WERI-Rb-1 (cell line): ENCODE measurements around the gene PLA2G4F.

Experiments
- DNase-seq: peaks from one replicate; pipeline ENCODE4 v3.0.0-alpha.2; 2020
- H3K27ac ChIP-seq: fragments of 250-450 bp; sonication (Bioruptor Pico); 2 replicates; pipeline ENCODE4 v1.5.1; 2020; ENCODE audit warnings: mild to moderate bottlenecking, moderate library complexity
- H3K27me3 ChIP-seq: fragments of 250-450 bp; sonication (Bioruptor Pico); 2 replicates; pipeline ENCODE4 v1.5.1; 2021; ENCODE audit warnings: mild to moderate bottlenecking, low read depth, moderate library complexity; ENCODE audit not compliant: insufficient read depth, severe bottlenecking
- H3K36me3 ChIP-seq: fragments of 250-450 bp; sonication (Bioruptor Pico); 2 replicates; pipeline ENCODE4 v1.5.1; 2020; ENCODE audit warnings: mild to moderate bottlenecking, moderate library complexity
- H3K4me3 ChIP-seq: 2 replicates; pipeline ENCODE4 v1.5.1; 2011; ENCODE audit warnings: low read depth, mild to moderate bottlenecking, control low read depth, low read length
- H3K9me3 ChIP-seq: fragments of 250-450 bp; sonication (Bioruptor Pico); 2 replicates; pipeline ENCODE4 v1.5.1; 2021; ENCODE audit warnings: mild to moderate bottlenecking, moderate library complexity; ENCODE audit not compliant: severe bottlenecking
- TF ChIP-seq, protein P1 (sequence below): IDR thresholded peaks from 2 replicates; pipeline ENCODE4 v1.5.1; 2011; ENCODE audit warnings: low read depth, mild to moderate bottlenecking, control low read depth, inconsistent platforms, low read length

The PLA2G4F gene

DNA sequence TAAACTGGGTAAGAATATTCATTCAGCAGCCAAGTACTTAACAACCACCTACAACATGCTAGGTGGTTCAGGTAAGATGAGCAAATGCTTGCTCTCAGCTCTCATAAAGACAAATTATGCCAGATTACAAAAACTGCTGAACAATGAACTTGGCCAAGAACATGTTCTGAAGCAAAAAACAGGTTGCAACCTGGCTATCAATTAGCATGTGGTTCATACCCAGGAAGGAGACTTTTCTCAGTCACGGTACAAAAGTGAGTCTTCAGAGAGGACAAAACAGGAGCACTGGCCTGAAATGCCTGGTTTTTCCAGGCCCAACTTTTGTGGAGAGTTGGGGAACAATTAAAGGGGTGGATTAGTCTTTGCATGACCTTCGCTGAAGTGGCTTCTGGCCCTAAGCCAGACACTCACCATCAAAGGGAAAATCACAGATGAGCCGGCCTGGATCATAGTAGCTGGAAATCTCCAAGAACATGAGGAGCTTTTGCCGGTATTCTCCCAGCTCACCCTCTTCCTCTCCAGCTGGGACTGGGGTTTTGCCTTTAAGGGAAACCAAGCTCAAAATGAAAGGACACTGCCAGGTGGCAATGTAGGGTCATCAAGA is 7.6 kb upstream of the PLA2G4F start:
- no peak overlapping the region for H3K4me3 ChIP-seq
- TF ChIP-seq, protein P1, sequence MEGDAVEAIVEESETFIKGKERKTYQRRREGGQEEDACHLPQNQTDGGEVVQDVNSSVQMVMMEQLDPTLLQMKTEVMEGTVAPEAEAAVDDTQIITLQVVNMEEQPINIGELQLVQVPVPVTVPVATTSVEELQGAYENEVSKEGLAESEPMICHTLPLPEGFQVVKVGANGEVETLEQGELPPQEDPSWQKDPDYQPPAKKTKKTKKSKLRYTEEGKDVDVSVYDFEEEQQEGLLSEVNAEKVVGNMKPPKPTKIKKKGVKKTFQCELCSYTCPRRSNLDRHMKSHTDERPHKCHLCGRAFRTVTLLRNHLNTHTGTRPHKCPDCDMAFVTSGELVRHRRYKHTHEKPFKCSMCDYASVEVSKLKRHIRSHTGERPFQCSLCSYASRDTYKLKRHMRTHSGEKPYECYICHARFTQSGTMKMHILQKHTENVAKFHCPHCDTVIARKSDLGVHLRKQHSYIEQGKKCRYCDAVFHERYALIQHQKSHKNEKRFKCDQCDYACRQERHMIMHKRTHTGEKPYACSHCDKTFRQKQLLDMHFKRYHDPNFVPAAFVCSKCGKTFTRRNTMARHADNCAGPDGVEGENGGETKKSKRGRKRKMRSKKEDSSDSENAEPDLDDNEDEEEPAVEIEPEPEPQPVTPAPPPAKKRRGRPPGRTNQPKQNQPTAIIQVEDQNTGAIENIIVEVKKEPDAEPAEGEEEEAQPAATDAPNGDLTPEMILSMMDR, result no peak
- no peaks in the 10 kb centered on the region for H3K27me3 ChIP-seq
- no peak overlapping the region for H3K27ac ChIP-seq
- no peak for DNase-seq
- H3K9me3 ChIP-seq, result no peaks in the 10 kb centered on the region
- H3K36me3 ChIP-seq, result peaks cover 70% of the 10 kb centered on the region

DNA sequence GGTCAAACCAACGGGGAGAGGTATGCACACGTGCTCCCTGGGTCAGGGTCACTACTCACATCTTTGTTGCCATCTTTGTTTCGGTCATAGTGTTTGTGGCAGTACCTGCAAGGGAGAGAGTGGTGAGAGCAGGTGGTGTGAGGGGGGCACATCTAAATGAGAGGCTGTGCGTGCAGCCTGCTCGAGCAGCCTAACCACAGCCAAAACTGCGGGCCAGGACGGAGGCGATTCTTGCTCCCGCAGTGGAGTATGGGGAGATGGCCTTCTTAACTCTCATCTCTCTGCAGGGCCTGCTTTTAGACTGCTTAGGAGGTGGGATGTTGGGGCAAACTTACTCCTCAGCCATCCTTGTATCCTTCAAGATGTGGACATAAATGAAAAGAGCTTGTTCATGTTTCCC is 6.9 kb upstream of the PLA2G4F start:
- H3K36me3 ChIP-seq, result peaks cover 71% of the 10 kb centered on the region

DNA sequence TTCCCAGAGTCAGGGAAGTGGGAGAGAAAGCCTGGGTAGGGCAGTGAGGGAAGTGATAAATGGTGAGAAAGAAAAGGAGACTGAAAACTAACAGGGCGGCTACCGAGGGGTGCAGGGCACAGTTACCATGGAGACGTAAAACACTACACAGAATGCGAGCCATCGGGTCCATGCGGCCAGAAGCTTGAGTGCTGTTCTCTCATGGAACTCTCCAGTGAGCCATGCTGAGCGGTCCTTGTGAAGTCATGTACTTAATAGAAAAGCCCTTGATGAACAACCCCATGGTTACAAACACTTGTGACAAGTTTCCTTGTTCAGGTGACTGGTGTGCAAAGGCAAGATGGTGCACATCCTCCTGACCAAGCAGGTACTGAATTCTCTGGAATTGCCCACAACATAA is 3.7 kb upstream of the PLA2G4F start:
- H3K36me3 ChIP-seq, result peaks cover 48% of the 10 kb centered on the region
- no peaks in the 10 kb centered on the region for H3K9me3 ChIP-seq
- DNase-seq, result no peak
- H3K27ac ChIP-seq, result no peak overlapping the region
- H3K27me3 ChIP-seq, result no peaks in the 10 kb centered on the region
- no peak overlapping the region for H3K4me3 ChIP-seq
- TF ChIP-seq, protein P1, result no peak

More for the DNA sequence above, 6.9 kb upstream of the PLA2G4F start:
- DNase-seq, result no peak
- H3K27me3 ChIP-seq, result no peaks in the 10 kb centered on the region
- no peaks in the 10 kb centered on the region for H3K9me3 ChIP-seq
- TF ChIP-seq, protein P1, result no peak
- no peak overlapping the region for H3K4me3 ChIP-seq
- H3K27ac ChIP-seq, result no peak overlapping the region

DNA sequence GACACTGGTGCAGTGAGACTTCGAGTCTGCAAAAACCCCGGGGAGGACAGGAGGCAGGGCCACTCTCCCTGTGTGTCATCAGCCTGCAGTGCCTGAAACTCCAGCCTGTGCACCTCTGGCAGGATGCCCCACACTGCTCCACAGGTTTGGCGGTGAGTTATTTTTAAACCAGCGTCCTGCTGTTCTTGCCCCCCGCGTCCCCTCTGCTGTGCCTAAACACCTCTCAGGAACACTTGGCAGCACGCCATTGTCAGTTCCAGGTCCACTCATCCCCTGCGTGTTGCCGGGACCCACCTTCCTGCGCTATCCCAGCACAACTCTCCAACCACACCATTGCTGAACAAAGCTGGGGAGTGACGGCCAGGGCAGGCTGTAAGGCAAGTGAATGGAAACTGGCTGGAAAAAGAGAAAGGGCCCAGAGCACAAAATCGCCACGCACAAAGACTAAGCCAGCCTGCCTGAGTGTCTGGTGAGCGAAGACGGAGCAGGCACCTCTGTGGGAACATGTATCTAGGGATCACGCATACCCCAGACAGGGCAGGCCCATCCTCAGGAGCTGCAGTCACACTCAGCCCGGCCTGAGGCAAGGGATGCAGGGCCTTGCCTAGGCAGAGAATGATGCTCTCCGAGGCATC is 3.1 kb upstream of the PLA2G4F start:
- no peak for DNase-seq
- Histone ChIP-seq H3K36me3 (peaks cover 42% of the 10 kb centered on the region), H3K27ac (no peak overlapping the region), H3K9me3 (no peaks in the 10 kb centered on the region), H3K4me3 (no peak overlapping the region), H3K27me3 (no peaks in the 10 kb centered on the region)
- TF ChIP-seq, protein P1, result no peak

DNA sequence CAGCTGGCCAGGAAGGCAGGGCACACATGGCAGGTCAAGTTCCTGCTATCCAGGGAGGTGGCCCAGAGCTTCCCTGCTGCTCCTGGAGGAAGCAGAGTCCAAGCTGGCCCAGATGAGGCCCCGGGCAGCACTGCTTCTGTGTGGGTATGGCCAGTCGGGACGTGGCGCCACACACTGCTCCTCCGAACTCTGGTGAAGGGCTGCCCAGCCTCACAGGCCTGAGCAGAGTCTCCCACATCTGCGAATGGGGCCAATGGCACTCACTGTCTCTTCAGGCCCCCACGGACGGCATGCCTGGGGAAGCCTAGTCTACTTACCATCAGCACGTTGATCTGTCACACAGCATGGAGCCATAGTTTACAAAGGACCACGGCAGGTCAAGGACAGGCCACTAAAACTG is 2.5 kb upstream of the PLA2G4F start:
- Histone ChIP-seq H3K9me3 (no peaks in the 10 kb centered on the region), H3K27ac (no peak overlapping the region), H3K4me3 (no peak overlapping the region), H3K27me3 (no peaks in the 10 kb centered on the region), H3K36me3 (peaks cover 36% of the 10 kb centered on the region)
- TF ChIP-seq, protein P1, result no peak
- DNase-seq, result no peak
